Aorta (tissue), 5 donors: ENCODE results near the gene KLHL29. TPM values are rescaled to one million over a fixed set of nuclear protein-coding genes. Genes with fewer than 3 reads are reported as not detected.

Experiments
- ATAC-seq: fragments of 200-7000 bp; cut with Tn5 transposase; one replicate; pipeline ENCODE4 v1.9.1; 2022; ENCODE audit warnings: moderate library complexity; ENCODE audit not compliant: low FRiP score
- DNase-seq, 2 donors: peaks; one replicate each; pipeline ENCODE4 v3.0.0-alpha.2; 2020
- H3K27ac ChIP-seq, 2 donors: one replicate each; pipeline ENCODE4 v1.5.1; 2013; ENCODE audit warnings: low read length in 2 of 2, mild to moderate bottlenecking in 2 of 2, moderate library complexity in 2 of 2, control low read depth in 1 of 2, inconsistent platforms in 1 of 2, low read depth in 1 of 2
- H3K27me3 ChIP-seq, 2 donors: one replicate each; pipeline ENCODE4 v1.6.1; 2013; ENCODE audit warnings: control low read depth in 1 of 2, low read length in 1 of 2, mild to moderate bottlenecking in 1 of 2, moderate library complexity in 1 of 2; ENCODE audit not compliant: insufficient read depth in 2 of 2, control insufficient read depth in 1 of 2
- H3K36me3 ChIP-seq, 2 donors: one replicate each; pipeline ENCODE4 v1.6.1; 2013; ENCODE audit warnings: control low read depth in 1 of 2, low read length in 1 of 2, mild to moderate bottlenecking in 1 of 2; ENCODE audit not compliant: insufficient read depth in 2 of 2, control insufficient read depth in 1 of 2
- H3K4me1 ChIP-seq, 2 donors: one replicate each; pipeline ENCODE4 v1.6.1; 2013; ENCODE audit warnings: low read length in 2 of 2, control low read depth in 1 of 2, mild to moderate bottlenecking in 1 of 2, moderate library complexity in 1 of 2; ENCODE audit not compliant: insufficient read depth in 2 of 2, control insufficient read depth in 1 of 2
- H3K4me3 ChIP-seq, 2 donors: one replicate each; pipeline ENCODE4 v1.5.1; 2013; ENCODE audit warnings: low read length in 2 of 2, control low read depth in 1 of 2, mild to moderate bottlenecking in 1 of 2
- H3K9me3 ChIP-seq: one replicate; pipeline ENCODE4 v1.6.1; 2013; ENCODE audit warnings: mild to moderate bottlenecking, low read length; ENCODE audit not compliant: control insufficient read depth
- WGBS, 2 donors: extraction: QIAGEN DNeasy Blood & Tissue Kit; methylation state at CpG; one replicate each; pipeline ENCODE4 v1.1.7; 2013; 5-methylcytosine and 5-hydroxymethylcytosine counted together
- intact Hi-C, 2 donors: fragments of 100-400 bp; cut with DNase I; formaldehyde crosslinking; loops; one replicate each; pipeline versions ENCODE4 v1.14.2 to v1.15.0; 2022
- polyA plus RNA-seq, 2 donors: library from polyadenylated mRNA; stranded (reverse); fragments of 200-250 nt; gene quantifications; one replicate each; pipeline ENCODE4 v1.2.3, GENCODE V29; 2013
- total RNA-seq, 2 donors: library from RNA; stranded (reverse); fragmentation: NEBNext Ultra II Directional; extraction: Animal tissue kit (Norgen Biotek cat#: 25700); gene quantifications; one replicate each; pipeline ENCODE4 v1.2.1, GENCODE V29; 2021
- donor health status: healthy with polysubstance abuse.
- donor health status: Bipolar disorder and iron deficiency.
- donor health status: DM: no; HTN: no; CAD: no.
- donor health status: DM: no; HTN: no; CAD: no.
- donor health status: DM: yes; HTN: yes; CAD: no.

KLHL29 gene
- total and polyA plus RNA-seq, 4 donors = 0.75 to 13.4 (median 8.1) TPM

DNA sequence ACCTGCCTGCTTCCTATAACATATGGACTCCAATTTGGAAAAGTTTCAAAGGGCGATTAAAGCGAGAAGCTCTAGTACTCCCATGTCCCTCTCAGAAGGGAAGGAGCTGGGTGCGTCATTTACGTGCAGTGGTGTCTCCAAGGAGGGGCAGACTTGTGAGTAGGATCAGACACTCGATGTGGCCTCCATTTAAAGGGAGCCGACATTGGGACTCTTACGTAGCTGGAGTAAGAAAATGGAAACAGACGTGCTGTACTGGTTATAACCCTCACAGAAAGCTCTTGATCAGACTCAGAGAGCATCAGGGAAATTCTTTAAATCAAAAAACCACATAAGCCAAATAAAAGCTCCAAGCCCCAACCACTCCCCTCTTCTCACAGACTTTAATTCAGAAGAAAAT, 198.5 kb downstream of the KLHL29 start:
- no peak overlapping the region for H3K4me3 ChIP-seq
- H3K36me3 ChIP-seq = no peaks in the 10 kb centered on the region
- no peaks in the 10 kb centered on the region for H3K9me3 ChIP-seq
- intact Hi-C loops = loop anchor here in 1 of 2 donors (5.0 kb wide), 1 partner anchor 86 kb away; no protein-coding TSS in a partner anchor
- H3K27me3 ChIP-seq = no peaks in the 10 kb centered on the region
- H3K27ac ChIP-seq = peak overlapping the region; percentile 16 to 29
- ATAC-seq = no peak
- H3K4me1 ChIP-seq = no peaks in the 10 kb centered on the region
- DNase-seq = no peak
- 90 to 95% methylated on average over 8 of the region's 8 CpGs for WGBS, 2 donors

DNA sequence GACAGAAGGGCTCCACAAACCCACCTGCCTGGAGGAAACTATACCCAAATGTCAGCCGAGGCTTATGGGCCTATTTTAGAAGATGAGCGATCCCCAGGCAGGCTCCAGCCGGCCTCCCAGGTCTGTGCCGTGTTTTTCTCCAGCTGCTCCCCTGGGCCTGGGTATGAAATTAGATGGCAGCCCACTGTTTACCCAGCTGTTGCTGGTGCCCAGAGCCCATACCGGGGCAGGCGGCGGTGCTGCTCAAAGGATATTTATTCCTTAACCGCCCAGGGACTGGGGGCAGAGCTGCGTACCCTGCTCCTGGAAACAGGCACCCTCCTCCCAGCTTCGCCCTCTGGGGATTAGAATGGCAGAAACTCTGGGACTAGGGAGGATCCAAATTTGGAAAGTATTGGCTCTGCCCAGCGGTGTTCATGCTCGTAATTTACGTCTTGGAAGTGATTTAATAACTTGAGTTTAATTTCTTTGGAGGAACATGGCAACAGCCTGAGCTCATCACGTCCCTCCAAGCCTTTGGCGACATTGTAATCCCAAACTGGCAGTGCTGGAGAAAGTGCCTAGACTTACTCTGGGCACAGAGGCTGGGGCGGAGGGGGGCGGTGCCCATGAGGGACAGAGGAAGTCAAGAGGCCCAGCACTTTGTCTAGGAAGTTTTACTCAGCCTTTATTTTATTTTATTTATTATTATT, 199.2 kb downstream of the KLHL29 start:
- DNase-seq = peak; percentile 76 to 88
- Histone ChIP-seq H3K27me3 (no peaks in the 10 kb centered on the region), H3K36me3 (no peaks in the 10 kb centered on the region), H3K4me1 (no peaks in the 10 kb centered on the region), H3K9me3 (no peaks in the 10 kb centered on the region), H3K27ac (peak overlapping the region; percentile 16 to 49), H3K4me3 (no peak overlapping the region)
- intact Hi-C loops = loop anchor here in 1 of 2 donors (5.0 kb wide), 1 partner anchor 87 kb away; no protein-coding TSS in a partner anchor
- WGBS, 2 donors = 12 to 39% methylated on average over 17 of the region's 17 CpGs
- peak; percentile 89 for ATAC-seq

DNA sequence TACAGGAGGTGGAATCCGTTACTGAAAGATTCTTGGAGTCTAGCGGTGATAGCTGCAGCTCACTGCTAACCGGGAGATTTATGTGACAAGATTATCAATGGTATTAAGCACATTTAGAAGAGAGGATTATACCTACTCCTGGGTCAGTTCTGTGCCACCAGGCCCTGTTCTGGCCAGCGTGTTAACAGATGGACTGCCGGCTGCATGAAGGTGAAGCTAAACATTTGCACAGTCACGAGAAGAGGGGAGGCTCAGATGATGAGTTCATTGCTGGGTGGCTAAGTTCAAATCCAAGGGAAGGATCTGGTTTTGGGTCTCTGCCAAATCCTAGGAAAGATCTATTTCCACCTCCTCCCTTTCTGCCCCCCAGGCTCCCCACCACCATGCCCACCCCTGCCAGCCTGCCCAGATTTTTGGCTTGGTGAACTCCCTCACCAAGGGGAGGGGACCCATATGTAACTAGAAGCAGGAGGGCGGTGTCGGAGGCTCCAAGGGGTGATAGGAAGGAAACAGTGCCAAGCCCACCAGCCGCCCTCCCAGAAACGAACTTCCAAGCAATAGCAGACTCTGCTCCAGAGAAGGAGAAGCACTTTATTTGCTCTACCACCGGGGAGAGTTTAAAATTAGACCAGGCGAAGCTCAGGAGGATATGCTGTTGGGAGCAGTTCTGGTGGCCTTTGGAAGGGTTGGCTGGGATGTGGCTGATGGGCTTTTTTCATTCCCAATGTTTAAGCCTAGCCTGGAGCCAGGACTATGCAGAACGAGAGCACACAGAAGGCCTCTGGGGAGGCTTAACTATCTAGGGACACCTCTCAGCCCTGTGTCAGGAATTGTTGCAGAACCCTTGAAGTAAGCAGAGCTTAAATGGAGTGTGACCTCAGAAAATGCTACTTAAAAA, 200.5 kb downstream of the KLHL29 start:
- intact Hi-C loops = no loop called here
- Histone ChIP-seq H3K9me3 (no peaks in the 10 kb centered on the region), H3K27ac (peak overlapping the region in 1 of 2 donors; percentile 11), H3K4me1 (no peaks in the 10 kb centered on the region), H3K4me3 (no peak overlapping the region), H3K27me3 (no peaks in the 10 kb centered on the region), H3K36me3 (no peaks in the 10 kb centered on the region)
- ATAC-seq = no peak
- 65 to 72% methylated on average over 13 of the region's 13 CpGs for WGBS, 2 donors
- DNase-seq = peak in 1 of 2 donors; percentile 52

DNA sequence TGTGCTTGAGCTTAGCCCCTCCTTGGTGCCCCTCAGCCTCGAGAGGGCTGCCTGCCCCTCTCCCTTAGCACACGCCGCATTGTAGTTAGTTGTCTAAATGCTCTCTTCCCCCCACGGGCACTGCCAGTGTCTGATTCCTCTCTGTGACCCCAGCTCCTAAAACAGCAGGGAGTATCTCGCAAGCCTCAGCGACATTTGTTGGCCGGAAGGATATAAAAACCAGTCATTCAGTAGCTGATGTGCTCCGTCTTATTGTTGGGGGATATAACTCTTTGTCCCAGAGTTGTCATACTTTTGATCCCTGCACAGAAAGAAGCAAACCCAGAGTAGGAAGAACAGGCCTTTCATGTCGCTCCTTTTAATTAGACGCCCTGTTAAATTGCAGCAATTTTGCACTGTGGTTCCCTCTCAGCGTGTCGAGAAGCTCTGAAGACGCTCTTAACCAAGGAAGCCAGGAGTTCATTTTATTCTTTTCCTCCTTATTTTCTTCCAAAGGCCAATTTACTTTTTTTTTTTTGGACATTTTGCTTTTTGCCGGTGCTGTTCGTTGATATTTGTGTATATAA, 201.8 kb downstream of the KLHL29 start:
- no peaks in the 10 kb centered on the region for H3K9me3 ChIP-seq
- H3K36me3 ChIP-seq = no peaks in the 10 kb centered on the region
- intact Hi-C loops = no loop called here
- H3K4me1 ChIP-seq = no peaks in the 10 kb centered on the region
- ATAC-seq (no peak), DNase-seq (peak in 1 of 2 donors; percentile 41)
- H3K4me3 ChIP-seq = no peak overlapping the region
- WGBS, 2 donors = 94 to 95% methylated on average over 15 of the region's 15 CpGs
- no peaks in the 10 kb centered on the region for H3K27me3 ChIP-seq
- no peak overlapping the region for H3K27ac ChIP-seq

DNA sequence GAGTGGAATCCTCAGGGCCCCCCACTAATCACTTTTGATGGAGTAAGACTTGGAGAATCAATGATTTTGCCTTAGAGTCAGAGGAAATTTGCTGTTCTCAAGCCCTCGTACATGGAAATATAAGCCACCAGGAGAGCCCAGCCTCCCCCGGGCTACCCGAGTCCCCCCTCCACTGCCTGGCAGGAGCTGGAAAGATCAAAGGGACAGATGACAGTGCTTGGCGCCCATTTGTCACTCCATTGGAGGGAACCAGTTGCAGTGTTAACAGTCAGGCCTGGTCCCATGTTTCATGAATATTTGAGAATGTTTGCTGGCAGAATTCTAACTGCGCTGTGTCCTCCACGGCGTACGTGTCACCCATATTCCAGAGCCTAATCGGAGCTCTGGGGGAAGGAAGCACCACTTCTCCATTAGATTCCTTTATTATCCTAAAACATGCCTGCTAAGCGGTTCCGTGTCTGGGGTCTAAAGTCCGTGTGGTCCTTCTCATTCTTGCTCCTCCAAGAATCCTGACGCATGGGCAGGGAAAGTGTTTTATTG, 202.4 kb downstream of the KLHL29 start:
- Histone ChIP-seq H3K27me3 (no peaks in the 10 kb centered on the region), H3K9me3 (no peaks in the 10 kb centered on the region), H3K36me3 (no peaks in the 10 kb centered on the region), H3K4me3 (no peak overlapping the region), H3K27ac (no peak overlapping the region), H3K4me1 (no peaks in the 10 kb centered on the region)
- peak in 1 of 2 donors; percentile 40 for DNase-seq
- WGBS, 2 donors = 95 to 97% methylated on average over 13 of the region's 13 CpGs
- intact Hi-C loops = no loop called here
- no peak for ATAC-seq

DNA sequence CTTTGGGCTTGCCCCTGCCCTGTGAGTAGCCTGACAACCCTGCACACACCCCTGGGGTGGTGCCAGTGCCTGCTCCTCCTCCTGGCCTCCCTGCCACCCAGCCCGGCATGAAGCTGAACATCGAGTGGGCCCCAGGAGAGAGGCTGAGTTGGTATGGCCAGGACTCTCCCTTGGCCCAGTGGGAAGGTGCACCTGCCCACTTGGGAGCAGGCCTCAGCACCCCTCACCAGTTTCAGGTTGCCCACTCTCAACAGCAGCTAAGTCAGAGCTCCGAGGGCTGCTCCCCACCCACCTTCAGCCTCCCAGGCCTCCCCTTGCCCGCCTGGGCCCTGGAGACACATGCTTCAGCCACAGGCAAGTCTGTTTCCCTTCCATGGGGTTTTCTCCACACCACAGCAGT, 203.1 kb downstream of the KLHL29 start:
- DNase-seq = peak in 1 of 2 donors; percentile 64
- no peaks in the 10 kb centered on the region for H3K36me3 ChIP-seq
- H3K27ac ChIP-seq = no peak overlapping the region
- no peak for ATAC-seq
- H3K4me3 ChIP-seq = no peak overlapping the region
- 97 to 99% methylated on average over 4 of the region's 4 CpGs for whole genome bisulfite sequencing, 2 donors
- no peaks in the 10 kb centered on the region for H3K9me3 ChIP-seq
- no peaks in the 10 kb centered on the region for H3K27me3 ChIP-seq
- intact Hi-C loops = no loop called here
- no peaks in the 10 kb centered on the region for H3K4me1 ChIP-seq

DNA sequence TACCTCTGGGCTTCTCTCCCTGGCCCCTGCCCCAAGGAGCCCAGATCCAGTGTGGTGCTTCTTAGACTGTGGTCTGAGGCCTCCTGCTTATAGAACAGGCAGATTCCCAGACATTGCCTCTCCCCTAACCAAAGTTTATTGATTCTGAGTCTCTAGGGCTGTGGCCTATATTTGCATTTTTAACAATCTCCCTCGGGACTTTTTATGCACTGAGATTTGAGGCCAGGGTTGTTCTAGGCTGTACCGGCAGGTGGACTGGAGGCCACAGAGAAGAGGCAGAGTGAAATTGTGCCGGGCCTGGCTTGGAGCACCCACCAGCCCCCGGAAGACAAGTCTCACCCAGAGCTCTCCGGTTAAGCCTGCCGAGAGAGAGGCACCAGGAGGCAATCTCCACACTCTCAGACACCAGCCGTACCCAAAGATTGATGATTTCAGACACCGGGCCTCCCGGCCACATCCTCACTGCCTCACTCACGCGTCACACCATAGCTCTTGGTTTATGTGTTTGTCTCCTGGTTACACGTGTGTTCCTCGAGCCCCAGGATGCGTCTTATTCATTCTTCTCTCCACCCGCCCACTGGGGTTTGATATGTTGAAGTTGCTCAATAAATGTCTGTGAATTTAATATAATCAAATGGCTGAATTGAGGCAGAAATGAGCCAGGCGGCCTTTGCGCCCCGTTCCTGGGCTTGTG, 203.7 kb downstream of the KLHL29 start:
- H3K4me1 ChIP-seq = no peaks in the 10 kb centered on the region
- ATAC-seq (no peak), DNase-seq (peak in 1 of 2 donors; percentile 52)
- no peaks in the 10 kb centered on the region for H3K36me3 ChIP-seq
- no peaks in the 10 kb centered on the region for H3K27me3 ChIP-seq
- no peak overlapping the region for H3K27ac ChIP-seq
- H3K9me3 ChIP-seq = no peaks in the 10 kb centered on the region
- H3K4me3 ChIP-seq = no peak overlapping the region
- intact Hi-C loops = no loop called here
- WGBS, 2 donors = 92 to 94% methylated on average over 18 of the region's 18 CpGs

DNA sequence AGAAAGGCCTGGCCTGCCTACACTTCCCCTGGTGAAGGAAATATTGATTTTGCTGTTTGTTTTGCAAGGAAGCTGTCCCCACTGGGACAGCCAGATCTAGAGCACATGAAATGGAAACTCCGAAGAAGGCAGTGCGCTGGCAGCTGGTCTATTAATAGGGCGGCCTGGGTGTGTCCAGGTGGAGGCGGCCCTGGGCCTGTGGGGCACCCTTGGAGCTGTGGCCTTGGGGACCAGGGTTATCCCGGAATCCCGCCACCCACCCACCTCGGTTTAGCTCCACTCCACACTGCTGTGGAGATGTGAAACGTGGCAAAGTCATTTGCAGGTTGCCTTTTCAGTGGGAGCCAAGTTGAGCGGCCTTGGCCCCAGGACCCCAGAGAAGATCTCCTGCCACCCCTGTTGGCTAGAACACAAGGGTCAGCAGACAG, 204.3 kb downstream of the KLHL29 start:
- Histone ChIP-seq H3K36me3 (no peaks in the 10 kb centered on the region), H3K4me1 (no peaks in the 10 kb centered on the region), H3K27ac (no peak overlapping the region), H3K9me3 (no peaks in the 10 kb centered on the region), H3K4me3 (no peak overlapping the region), H3K27me3 (no peaks in the 10 kb centered on the region)
- no peak for ATAC-seq
- intact Hi-C loops = no loop called here
- peak in 1 of 2 donors; percentile 77 for DNase-seq
- 96% methylated on average over 9 of the region's 9 CpGs for WGBS, 2 donors
